ENCODE results near the gene SLC7A7.

- no peak for TF ChIP-seq TAF1 (IDR thresholded peaks at IDR 0.05; ENCODE audit: borderline replicate concordance, low read depth, low read length)
- TF ChIP-seq POLR2AphosphoS5 (IDR thresholded peaks at IDR 0.05; ENCODE audit: low read depth, low read length): no peak
- TF ChIP-seq POLR2A (IDR thresholded peaks at IDR 0.05; ENCODE audit: low read depth, low read length): no peak
These were observed 81.4 kb downstream of the SLC7A7 start for GRCh38 chr14:22733829-22734228.

All from GM12892 (cell line).